ENCODE results near the gene NF1. TPM values are rescaled to one million over a fixed set of nuclear protein-coding genes. Genes with fewer than 3 reads are reported as not detected.

NF1 gene
- total RNA-seq, 1 donor from 2014 or later: 69.9 TPM

- no peak overlapping the region for H3K27ac Mint-ChIP-seq
- TF ChIP-seq CTCF (conservative IDR thresholded peaks at IDR 0.05): no peak
- H3K27me3 Mint-ChIP-seq: no peaks in the 10 kb centered on the region
- DNase-seq (ENCODE audit: extremely low spot score, unreplicated experiment): no peak
- no peaks in the 10 kb centered on the region for H3K9me3 Mint-ChIP-seq
- peaks cover 8% of the 10 kb centered on the region for H3K4me1 Mint-ChIP-seq (ENCODE audit: unreplicated experiment)
- no peak overlapping the region for H3K4me3 Mint-ChIP-seq
- peaks cover 13% of the 10 kb centered on the region for H3K36me3 Mint-ChIP-seq
These were observed 131.1 kb downstream of the NF1 start for GRCh38 chr17:31225831-31226230.

- Mint-ChIP-seq H3K27me3 (no peaks in the 10 kb centered on the region), H3K4me3 (no peak overlapping the region), H3K4me1 (ENCODE audit: unreplicated experiment) (peaks cover 8% of the 10 kb centered on the region), H3K36me3 (peaks cover 13% of the 10 kb centered on the region), H3K27ac (peak overlapping the region; percentile 55), H3K9me3 (no peaks in the 10 kb centered on the region)
- no peak for TF ChIP-seq CTCF (conservative IDR thresholded peaks at IDR 0.05)
- no peak for DNase-seq (ENCODE audit: extremely low spot score, unreplicated experiment)
These were observed 131.6 kb downstream of the NF1 start for GRCh38 chr17:31226373-31226772.

GRCh38 chr17:31226950-31227349 lies 132.2 kb downstream of the NF1 start:
- no peak overlapping the region for H3K27ac Mint-ChIP-seq
- no peak for TF ChIP-seq CTCF (conservative IDR thresholded peaks at IDR 0.05)
- H3K27me3 Mint-ChIP-seq: no peaks in the 10 kb centered on the region
- no peaks in the 10 kb centered on the region for H3K9me3 Mint-ChIP-seq
- peaks cover 17% of the 10 kb centered on the region for H3K36me3 Mint-ChIP-seq
- no peak overlapping the region for H3K4me3 Mint-ChIP-seq
- no peak for DNase-seq (ENCODE audit: extremely low spot score, unreplicated experiment)
- peaks cover 8% of the 10 kb centered on the region for H3K4me1 Mint-ChIP-seq (ENCODE audit: unreplicated experiment)

- Mint-ChIP-seq H3K27ac (no peak overlapping the region), H3K36me3 (peaks cover 22% of the 10 kb centered on the region), H3K9me3 (no peaks in the 10 kb centered on the region), H3K4me1 (ENCODE audit: unreplicated experiment) (no peaks in the 10 kb centered on the region), H3K27me3 (no peaks in the 10 kb centered on the region), H3K4me3 (no peak overlapping the region)
- no peak for TF ChIP-seq CTCF (conservative IDR thresholded peaks at IDR 0.05)
- no peak for DNase-seq (ENCODE audit: extremely low spot score, unreplicated experiment)
These were observed 137.1 kb downstream of the NF1 start for GRCh38 chr17:31231852-31232251.

- Mint-ChIP-seq H3K9me3 (no peaks in the 10 kb centered on the region), H3K27ac (no peak overlapping the region), H3K36me3 (peaks cover 27% of the 10 kb centered on the region), H3K4me1 (ENCODE audit: unreplicated experiment) (no peaks in the 10 kb centered on the region), H3K27me3 (no peaks in the 10 kb centered on the region), H3K4me3 (no peak overlapping the region)
- TF ChIP-seq CTCF (conservative IDR thresholded peaks at IDR 0.05): no peak
- no peak for DNase-seq (ENCODE audit: extremely low spot score, unreplicated experiment)
These were observed 140.3 kb downstream of the NF1 start for GRCh38 chr17:31235110-31235509.

- Mint-ChIP-seq H3K9me3 (no peaks in the 10 kb centered on the region), H3K4me3 (no peak overlapping the region), H3K36me3 (peaks cover 37% of the 10 kb centered on the region), H3K27me3 (no peaks in the 10 kb centered on the region), H3K27ac (no peak overlapping the region), H3K4me1 (ENCODE audit: unreplicated experiment) (no peaks in the 10 kb centered on the region)
- no peak for TF ChIP-seq CTCF (conservative IDR thresholded peaks at IDR 0.05)
- no peak for DNase-seq (ENCODE audit: extremely low spot score, unreplicated experiment)
These were observed 141.4 kb downstream of the NF1 start for GRCh38 chr17:31236137-31236536.

Measured in type B pancreatic cell (in vitro differentiated cells).